Neural cell (in vitro differentiated cells): Measurements from ENCODE around the gene SACM1L. TPM values are rescaled to one million over a fixed set of nuclear protein-coding genes. Genes with fewer than 3 reads are reported as not detected.
"Not testable (repeated sequence)": the region's sequence is repeated elsewhere in the genome, so short reads cannot be mapped to it uniquely, and the experiment has no call there.

ENCODE experiments used
- H2AFZ ChIP-seq: fragments of 200-600, 300-800 bp; sonication (generic), shearing (Covaris generic); 2 replicates; pipeline ENCODE4 v1.6.0; 2014; ENCODE audit warnings: low read depth, mild to moderate bottlenecking, antibody characterized with exemption, low read length, moderate library complexity
- H3F3A ChIP-seq: fragments of 200-600 bp; shearing (Covaris generic); 2 replicates; pipeline ENCODE4 v1.6.1; 2016; ENCODE audit warnings: mild to moderate bottlenecking, moderate library complexity, mixed read lengths, antibody characterized with exemption, low read length; ENCODE audit not compliant: insufficient read depth, poor library complexity, severe bottlenecking
- H3K27ac ChIP-seq: fragments of 200-600, 300-800 bp; sonication (generic), shearing (Covaris generic); 2 replicates; pipeline ENCODE4 v1.5.1; 2014; ENCODE audit warnings: mild to moderate bottlenecking, low read length, moderate library complexity
- H3K27me3 ChIP-seq: fragments of 300-800, 200-600 bp; sonication (generic), shearing (Covaris generic); 2 replicates; pipeline ENCODE4 v1.6.0; 2014; ENCODE audit warnings: mild to moderate bottlenecking, low read depth, low read length, moderate library complexity; ENCODE audit not compliant: insufficient read depth
- H3K36me3 ChIP-seq: fragments of 300-800, 200-600 bp; sonication (generic), shearing (Covaris generic); 2 replicates; pipeline ENCODE4 v1.5.1; 2014; ENCODE audit warnings: mild to moderate bottlenecking, antibody characterized with exemption, low read length, moderate library complexity; ENCODE audit not compliant: insufficient read depth
- H3K4me2 ChIP-seq: fragments of 300-800, 200-600 bp; sonication (generic), shearing (Covaris generic); 2 replicates; pipeline ENCODE4 v1.6.0; 2014; ENCODE audit warnings: mild to moderate bottlenecking, low read length
- H3K4me3 ChIP-seq: fragments of 300-800, 200-600 bp; sonication (generic), shearing (Covaris generic); 2 replicates; pipeline ENCODE4 v1.5.1; 2014; ENCODE audit warnings: mild to moderate bottlenecking, low read length, moderate library complexity
- H3K79me2 ChIP-seq: fragments of 200-600 bp; shearing (Covaris generic); replicated peaks from 2 replicates; pipeline ENCODE4 v1.6.0; 2014; ENCODE audit warnings: mild to moderate bottlenecking, low read length, moderate library complexity; ENCODE audit not compliant: insufficient read depth
- H3K9ac ChIP-seq: fragments of 300-800, 200-600 bp; sonication (generic), shearing (Covaris generic); 2 replicates; pipeline ENCODE4 v1.6.1; 2016; ENCODE audit warnings: mild to moderate bottlenecking, low read length, mixed read lengths
- H3K9me2 ChIP-seq: fragments of 200-600 bp; shearing (Covaris generic); 2 replicates; pipeline ENCODE4 v1.6.1; 2016; ENCODE audit warnings: mild to moderate bottlenecking, low read length, mixed read lengths; ENCODE audit not compliant: insufficient read depth
- H3K9me3 ChIP-seq: fragments of 200-600, 300-800 bp; sonication (generic), shearing (Covaris generic); 2 replicates; pipeline ENCODE4 v1.6.1; 2016; ENCODE audit warnings: mild to moderate bottlenecking, mixed run types, low read length, moderate library complexity, mixed read lengths
- H4K20me1 ChIP-seq: fragments of 200-600 bp; shearing (Covaris generic); 2 replicates; pipeline ENCODE4 v1.6.1; 2016; ENCODE audit warnings: mild to moderate bottlenecking, mixed run types; ENCODE audit not compliant: insufficient read depth
- EP300 ChIP-seq: fragments of 450-650 bp; conservative IDR thresholded peaks from 2 replicates; pipeline ENCODE4 v1.6.1; 2014; ENCODE audit warnings: antibody characterized with exemption, mild to moderate bottlenecking, moderate library complexity; ENCODE audit not compliant: poor library complexity, severe bottlenecking
- EZH2 ChIP-seq: fragments of 200-600, 300-800 bp; shearing (Covaris generic), sonication (generic); IDR thresholded peaks from 2 replicates; pipeline ENCODE4 v1.6.1; 2014; ENCODE audit warnings: antibody characterized with exemption, low read length, borderline replicate concordance, mild to moderate bottlenecking; ENCODE audit not compliant: insufficient read depth, poor library complexity, severe bottlenecking
- MXI1 ChIP-seq: fragments of 450-650 bp; conservative IDR thresholded peaks from 2 replicates; pipeline ENCODE4 v1.6.1; 2014; ENCODE audit warnings: antibody characterized with exemption, mild to moderate bottlenecking; ENCODE audit not compliant: poor library complexity, severe bottlenecking
- POLR2AphosphoS5 ChIP-seq: IDR thresholded peaks from 2 replicates; pipeline ENCODE4 v1.6.1; 2012
- RAD21 ChIP-seq: fragments of 450-650 bp; conservative IDR thresholded peaks from 2 replicates; pipeline ENCODE4 v1.6.1; 2014; ENCODE audit warnings: antibody characterized with exemption, mild to moderate bottlenecking, moderate library complexity
- SMC3 ChIP-seq: fragments of 450-650 bp; conservative IDR thresholded peaks from 2 replicates; pipeline ENCODE4 v1.6.1; 2014; ENCODE audit warnings: antibody characterized with exemption, mild to moderate bottlenecking, moderate library complexity; ENCODE audit not compliant: poor library complexity
- TAF1 ChIP-seq: IDR thresholded peaks from 2 replicates; pipeline ENCODE4 v1.6.1; 2012; ENCODE audit warnings: low read depth
- polyA plus RNA-seq: library from polyadenylated mRNA; depleted of rRNA; stranded (reverse); fragments of >200 nt; gene quantifications from 2 replicates; pipeline ENCODE4 v1.2.3, GENCODE V29; 2014
- TF ChIP-seq, protein P1 (sequence below): fragments of 450-650 bp; IDR thresholded peaks from 2 replicates; pipeline ENCODE4 v1.5.1; 2014; ENCODE audit warnings: antibody characterized with exemption, mild to moderate bottlenecking, moderate library complexity; ENCODE audit not compliant: poor library complexity, severe bottlenecking
- TF ChIP-seq, protein P2 (sequence below): IDR thresholded peaks from 2 replicates; pipeline ENCODE4 v1.6.1; 2012; ENCODE audit warnings: borderline replicate concordance

SACM1L gene
- polyA plus RNA-seq, 1 donor from 2014 or later, result 66.2 TPM

DNA sequence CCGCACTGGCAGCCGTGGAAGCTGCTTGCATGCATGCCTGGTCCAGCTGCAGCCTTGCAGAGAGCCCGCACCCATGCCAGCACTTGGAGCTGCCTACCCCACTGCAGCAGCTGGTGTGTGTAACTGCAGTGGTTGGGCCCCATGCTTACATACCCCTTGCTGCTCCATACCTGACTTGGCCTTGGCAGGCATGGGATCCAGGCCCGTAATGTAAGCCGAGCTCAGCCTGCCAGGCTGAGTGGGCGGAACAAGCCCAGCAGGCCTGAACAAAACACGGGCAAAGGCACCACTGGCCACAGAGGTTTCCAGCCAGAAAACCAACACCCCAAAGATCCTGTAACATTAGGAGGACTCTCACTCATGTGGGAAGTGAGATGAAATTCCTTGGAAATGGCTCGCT lies 58.9 kb downstream of the SACM1L start:
- Histone ChIP-seq H2AFZ (no peak overlapping the region), H3K36me3 (peaks cover 8% of the 10 kb centered on the region), H3K4me3 (no peak overlapping the region), H3K9ac (no peak overlapping the region), H3K27ac (no peak overlapping the region), H3K9me3 (no peaks in the 10 kb centered on the region), H3K79me2 (no peaks in the 10 kb centered on the region), H4K20me1 (no peaks in the 10 kb centered on the region), H3K9me2 (no peaks in the 10 kb centered on the region), H3F3A (no peaks in the 10 kb centered on the region), H3K27me3 (no peaks in the 10 kb centered on the region), H3K4me2 (no peak overlapping the region)
- TF ChIP-seq SMC3 (no peak), POLR2AphosphoS5 (no peak)
- TF ChIP-seq, protein P1, sequence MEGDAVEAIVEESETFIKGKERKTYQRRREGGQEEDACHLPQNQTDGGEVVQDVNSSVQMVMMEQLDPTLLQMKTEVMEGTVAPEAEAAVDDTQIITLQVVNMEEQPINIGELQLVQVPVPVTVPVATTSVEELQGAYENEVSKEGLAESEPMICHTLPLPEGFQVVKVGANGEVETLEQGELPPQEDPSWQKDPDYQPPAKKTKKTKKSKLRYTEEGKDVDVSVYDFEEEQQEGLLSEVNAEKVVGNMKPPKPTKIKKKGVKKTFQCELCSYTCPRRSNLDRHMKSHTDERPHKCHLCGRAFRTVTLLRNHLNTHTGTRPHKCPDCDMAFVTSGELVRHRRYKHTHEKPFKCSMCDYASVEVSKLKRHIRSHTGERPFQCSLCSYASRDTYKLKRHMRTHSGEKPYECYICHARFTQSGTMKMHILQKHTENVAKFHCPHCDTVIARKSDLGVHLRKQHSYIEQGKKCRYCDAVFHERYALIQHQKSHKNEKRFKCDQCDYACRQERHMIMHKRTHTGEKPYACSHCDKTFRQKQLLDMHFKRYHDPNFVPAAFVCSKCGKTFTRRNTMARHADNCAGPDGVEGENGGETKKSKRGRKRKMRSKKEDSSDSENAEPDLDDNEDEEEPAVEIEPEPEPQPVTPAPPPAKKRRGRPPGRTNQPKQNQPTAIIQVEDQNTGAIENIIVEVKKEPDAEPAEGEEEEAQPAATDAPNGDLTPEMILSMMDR, result no peak

DNA sequence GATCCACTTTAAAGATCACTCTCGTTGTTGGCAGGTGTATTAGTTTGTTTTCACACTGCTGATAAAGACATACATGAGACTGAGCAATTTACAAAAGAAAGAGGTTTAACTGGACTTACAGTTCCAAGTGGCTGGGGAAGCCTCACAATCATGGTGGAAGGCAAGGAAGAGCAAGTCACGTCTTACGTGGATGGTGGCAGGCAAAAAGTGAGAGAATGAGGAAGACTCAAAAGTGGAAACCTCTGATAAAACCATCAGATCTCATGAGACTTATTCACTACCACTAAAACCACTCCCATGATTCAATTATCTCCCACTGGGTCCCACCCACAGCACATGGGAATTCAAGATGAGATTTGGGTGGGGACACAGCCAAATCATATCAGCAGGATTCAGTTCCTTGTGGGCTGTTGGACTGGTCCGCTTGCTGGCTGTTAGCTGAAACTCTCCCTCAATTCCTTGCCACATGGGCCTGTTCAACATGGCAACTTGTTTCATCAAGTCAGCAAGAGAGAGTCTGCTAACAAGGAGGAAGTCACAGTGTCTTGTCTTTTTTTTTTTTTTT lies 59.9 kb downstream of the SACM1L start:
- H3K9me2 ChIP-seq, H4K20me1 ChIP-seq, H3K9me3 ChIP-seq, H3F3A ChIP-seq, H2AFZ ChIP-seq, H3K27me3 ChIP-seq, H3K79me2 ChIP-seq, H3K4me2 ChIP-seq, H3K4me3 ChIP-seq, H3K9ac ChIP-seq, H3K36me3 ChIP-seq, H3K27ac ChIP-seq: not testable (repeated sequence)

DNA sequence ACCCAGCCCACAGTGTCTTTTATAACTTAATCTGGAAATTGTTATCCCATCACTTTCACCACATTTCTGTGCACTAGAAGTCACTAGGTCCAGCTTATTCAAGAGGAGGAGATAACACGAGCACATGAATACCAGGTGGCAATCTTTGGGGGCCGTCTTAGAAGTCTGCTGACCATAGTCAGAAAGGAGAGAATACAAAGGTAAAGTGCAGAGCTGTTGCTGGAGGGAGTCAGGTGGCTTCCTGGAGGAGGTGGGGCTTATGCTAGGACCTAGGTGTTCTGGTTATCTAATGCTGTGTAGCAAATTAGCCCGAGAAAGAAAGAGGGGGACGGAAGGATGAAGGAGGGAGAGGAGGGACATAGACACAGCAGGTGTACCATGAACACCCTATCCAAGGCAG lies 60.7 kb downstream of the SACM1L start:
- Histone ChIP-seq H2AFZ (no peak overlapping the region), H4K20me1 (no peaks in the 10 kb centered on the region), H3F3A (no peaks in the 10 kb centered on the region), H3K9me3 (no peaks in the 10 kb centered on the region), H3K27ac (no peak overlapping the region), H3K79me2 (no peaks in the 10 kb centered on the region), H3K9ac (no peak overlapping the region), H3K4me2 (no peak overlapping the region), H3K36me3 (peaks cover 8% of the 10 kb centered on the region), H3K4me3 (no peak overlapping the region), H3K27me3 (no peaks in the 10 kb centered on the region), H3K9me2 (no peaks in the 10 kb centered on the region)
- no peak for TF ChIP-seq SMC3
- no peak for TF ChIP-seq EP300
- TF ChIP-seq RAD21, result no peak
- TF ChIP-seq MXI1, result no peak
- no peak for TF ChIP-seq EZH2
- TF ChIP-seq, protein P1, result no peak
- no peak for TF ChIP-seq TAF1
- TF ChIP-seq, protein P2, sequence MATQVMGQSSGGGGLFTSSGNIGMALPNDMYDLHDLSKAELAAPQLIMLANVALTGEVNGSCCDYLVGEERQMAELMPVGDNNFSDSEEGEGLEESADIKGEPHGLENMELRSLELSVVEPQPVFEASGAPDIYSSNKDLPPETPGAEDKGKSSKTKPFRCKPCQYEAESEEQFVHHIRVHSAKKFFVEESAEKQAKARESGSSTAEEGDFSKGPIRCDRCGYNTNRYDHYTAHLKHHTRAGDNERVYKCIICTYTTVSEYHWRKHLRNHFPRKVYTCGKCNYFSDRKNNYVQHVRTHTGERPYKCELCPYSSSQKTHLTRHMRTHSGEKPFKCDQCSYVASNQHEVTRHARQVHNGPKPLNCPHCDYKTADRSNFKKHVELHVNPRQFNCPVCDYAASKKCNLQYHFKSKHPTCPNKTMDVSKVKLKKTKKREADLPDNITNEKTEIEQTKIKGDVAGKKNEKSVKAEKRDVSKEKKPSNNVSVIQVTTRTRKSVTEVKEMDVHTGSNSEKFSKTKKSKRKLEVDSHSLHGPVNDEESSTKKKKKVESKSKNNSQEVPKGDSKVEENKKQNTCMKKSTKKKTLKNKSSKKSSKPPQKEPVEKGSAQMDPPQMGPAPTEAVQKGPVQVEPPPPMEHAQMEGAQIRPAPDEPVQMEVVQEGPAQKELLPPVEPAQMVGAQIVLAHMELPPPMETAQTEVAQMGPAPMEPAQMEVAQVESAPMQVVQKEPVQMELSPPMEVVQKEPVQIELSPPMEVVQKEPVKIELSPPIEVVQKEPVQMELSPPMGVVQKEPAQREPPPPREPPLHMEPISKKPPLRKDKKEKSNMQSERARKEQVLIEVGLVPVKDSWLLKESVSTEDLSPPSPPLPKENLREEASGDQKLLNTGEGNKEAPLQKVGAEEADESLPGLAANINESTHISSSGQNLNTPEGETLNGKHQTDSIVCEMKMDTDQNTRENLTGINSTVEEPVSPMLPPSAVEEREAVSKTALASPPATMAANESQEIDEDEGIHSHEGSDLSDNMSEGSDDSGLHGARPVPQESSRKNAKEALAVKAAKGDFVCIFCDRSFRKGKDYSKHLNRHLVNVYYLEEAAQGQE, result no peak
- no peak for TF ChIP-seq POLR2AphosphoS5
